GM12878 (cell line): ENCODE results near the gene TBC1D24. TPM values are rescaled to one million over a fixed set of nuclear protein-coding genes. Genes with fewer than 3 reads are reported as not detected.
A peak's percentile ranks its signal among the peaks of the same experiment; 100 is the strongest.

Source experiments
- ATAC-seq: fragments of 200-7000 bp; cut with Tn5 transposase; 3 replicates; pipeline ENCODE4 v1.9.1; 2020; ENCODE audit warnings: mild to moderate bottlenecking, moderate library complexity
- BruUV-seq: library from RNA; stranded (reverse); fragments of 400-500 nt; replicated peaks from 2 replicates; lab custom pipeline; 2021; lab: Mats Ljungman, UMichigan
- CTCF ChIA-PET: fragments of 300-600 bp; sonication (Branson Sonifier 250); formaldehyde crosslinking; extraction: SDS; loops from one replicate; lab custom pipeline; 2021; ENCODE audit warnings: inconsistent platforms; lab: Yijun Ruan, JAX
- POLR2A ChIA-PET: fragments of 350-600 bp; formaldehyde crosslinking; extraction: SDS; loops from one replicate; lab custom pipeline; 2021; ENCODE audit warnings: inconsistent platforms; lab: Charles Lee
- RAD21 ChIA-PET: fragments of 300-600 bp; sonication (Branson Sonifier 250); formaldehyde crosslinking; loops from one replicate; lab custom pipeline; 2023; ENCODE audit warnings: antibody characterized with exemption; ENCODE audit not compliant: unreplicated experiment; lab: Charles Lee
- SMC1A ChIA-PET: fragments of 300-600 bp; sonication (Branson Sonifier 250); formaldehyde crosslinking; loops from one replicate; lab custom pipeline; 2023; ENCODE audit not compliant: unreplicated experiment, uncharacterized antibody; lab: Charles Lee
- DNase-seq: peaks from one replicate; pipeline ENCODE4 v3.0.0-alpha.2; 2011; ENCODE audit warnings: low read depth, low spot score
- FAIRE-seq: peaks from 3 replicates; lab custom pipeline; 2011; peaks lifted over from hg19 to GRCh38; lab: Jason Lieb, UNC
- H2AFZ ChIP-seq: 2 replicates; pipeline ENCODE4 v1.6.0; 2011; ENCODE audit warnings: low read depth, low read length, control low read depth; ENCODE audit not compliant: control insufficient read depth
- H3K27ac ChIP-seq: 2 replicates; pipeline ENCODE4 v1.5.1; 2011; ENCODE audit warnings: control low read depth; ENCODE audit not compliant: control insufficient read depth, insufficient read depth
- H3K27me3 ChIP-seq, 2 experiments: replicated peaks in 1 of 2; 2 replicates each; pipeline versions ENCODE4 v1.6.0 to v1.6.1; 2011; ENCODE audit warnings: low read length in 1 of 2; ENCODE audit not compliant: control insufficient read depth in 2 of 2, insufficient read depth in 2 of 2
- H3K36me3 ChIP-seq, 2 experiments: 2 replicates each; pipeline ENCODE4 v1.5.1; 2011; ENCODE audit warnings: low read length in 1 of 2; ENCODE audit not compliant: control insufficient read depth in 2 of 2, insufficient read depth in 2 of 2
- H3K4me1 ChIP-seq: 2 replicates; pipeline ENCODE4 v1.6.1; 2011; ENCODE audit warnings: mild to moderate bottlenecking, low read length, moderate library complexity, mixed read lengths; ENCODE audit not compliant: control insufficient read depth, insufficient read depth
- H3K4me2 ChIP-seq: 2 replicates; pipeline ENCODE4 v1.6.0; 2011; ENCODE audit warnings: control low read depth; ENCODE audit not compliant: control insufficient read depth, insufficient read depth
- H3K4me3 ChIP-seq: fragments of 200-600 bp; sonication (generic); 2 replicates; pipeline ENCODE4 v1.5.1; 2016
- H3K79me2 ChIP-seq: 2 replicates; pipeline ENCODE4 v1.6.0; 2011; ENCODE audit warnings: low read length; ENCODE audit not compliant: control insufficient read depth, insufficient read depth
- H3K9ac ChIP-seq: 2 replicates; pipeline ENCODE4 v1.8.0; 2011; ENCODE audit warnings: low read length, control low read depth, mixed read lengths; ENCODE audit not compliant: control insufficient read depth, insufficient read depth
- H3K9me3 ChIP-seq: replicated peaks from 3 replicates; pipeline ENCODE4 v1.5.1; 2011; ENCODE audit warnings: mild to moderate bottlenecking, low read length; ENCODE audit not compliant: control insufficient read depth, insufficient read depth
- H4K20me1 ChIP-seq: 2 replicates; pipeline ENCODE4 v1.6.0; 2011; ENCODE audit not compliant: control insufficient read depth, insufficient read depth
- ATF7 ChIP-seq: fragments of 450-650 bp; IDR thresholded peaks from 2 replicates; pipeline ENCODE4 v1.6.1; 2016; ENCODE audit warnings: low read depth, mild to moderate bottlenecking
- EP300 ChIP-seq, 2 experiments: fragments of 150-350 bp in 1 of 2; IDR thresholded peaks; 2 replicates each; pipeline ENCODE4 v1.6.1; 2011 to 2012; ENCODE audit warnings: low read depth in 2 of 2, low read length in 2 of 2, borderline replicate concordance in 1 of 2, improper control_type of control experiment in 1 of 2, inconsistent platforms in 1 of 2; ENCODE audit not compliant: control insufficient read depth in 1 of 2
- ETV6 ChIP-seq, 2 experiments: fragments of 450-650 bp in 1 of 2; IDR thresholded peaks in 1 of 2; conservative IDR thresholded peaks in 1 of 2; 2 replicates each; pipeline ENCODE4 v1.6.1; 2014; ENCODE audit warnings: antibody characterized with exemption in 1 of 2, borderline replicate concordance in 1 of 2, low read depth in 1 of 2, mild to moderate bottlenecking in 1 of 2, moderate library complexity in 1 of 2
- FOS ChIP-seq: IDR thresholded peaks from 3 replicates; pipeline ENCODE4 v1.6.1; 2011; ENCODE audit warnings: borderline replicate concordance; ENCODE audit not compliant: insufficient read length; ENCODE audit errors: extremely low read depth
- HDAC6 ChIP-seq: fragments of 200-600 bp; sonication (generic); IDR thresholded peaks from one replicate; pipeline ENCODE4 v1.8.0; 2017; ENCODE audit warnings: antibody characterized with exemption; ENCODE audit not compliant: unreplicated experiment
- IKZF2 ChIP-seq, 2 experiments: fragments of 450-650 bp; IDR thresholded peaks; 2 replicates each; pipeline ENCODE4 v1.6.1; 2017; ENCODE audit warnings: mild to moderate bottlenecking in 2 of 2, moderate library complexity in 2 of 2
- IRF5 ChIP-seq: fragments of 450-650 bp; IDR thresholded peaks from 2 replicates; pipeline ENCODE4 v1.6.1; 2017; ENCODE audit warnings: borderline replicate concordance
- JUND ChIP-seq: IDR thresholded peaks from 2 replicates; pipeline ENCODE4 v1.6.1; 2012; ENCODE audit warnings: low read depth, mild to moderate bottlenecking, low read length, improper control_type of control experiment, moderate library complexity
- LARP7 ChIP-seq: fragments of 450-650 bp; IDR thresholded peaks from 2 replicates; pipeline ENCODE4 v1.6.1; 2017; ENCODE audit warnings: mild to moderate bottlenecking
- NR2C2 ChIP-seq: IDR thresholded peaks from 2 replicates; pipeline ENCODE4 v1.6.1; 2011; ENCODE audit warnings: borderline replicate concordance, low read depth; ENCODE audit not compliant: control insufficient read depth, insufficient read length
- POLR2A ChIP-seq: IDR thresholded peaks from 2 replicates; pipeline ENCODE4 v1.6.1; 2011; ENCODE audit warnings: low read depth, mild to moderate bottlenecking, low read length
- POU2F2 ChIP-seq: IDR thresholded peaks from 3 replicates; pipeline ENCODE4 v1.6.1; 2011; ENCODE audit warnings: low read depth, mild to moderate bottlenecking, low read length, borderline replicate concordance
- RELA ChIP-seq: fragments of 450-650 bp; IDR thresholded peaks from 2 replicates; pipeline ENCODE4 v1.8.0; 2014; ENCODE audit warnings: borderline replicate concordance; ENCODE audit not compliant: partially characterized antibody
- SIX5 ChIP-seq: IDR thresholded peaks from 2 replicates; pipeline ENCODE4 v1.6.1; 2011; ENCODE audit warnings: mild to moderate bottlenecking, low read depth, low read length, moderate library complexity; ENCODE audit not compliant: severe bottlenecking
- YBX1 ChIP-seq: fragments of 450-650 bp; IDR thresholded peaks from 2 replicates; pipeline ENCODE4 v1.6.1; 2016; ENCODE audit warnings: antibody characterized with exemption
- ZNF217 ChIP-seq: fragments of 450-650 bp; IDR thresholded peaks from 2 replicates; pipeline ENCODE4 v1.6.1; 2017; ENCODE audit warnings: antibody characterized with exemption, mild to moderate bottlenecking
- ZZZ3 ChIP-seq: IDR thresholded peaks from 2 replicates; pipeline ENCODE4 v1.6.1; 2011; ENCODE audit warnings: low read depth; ENCODE audit not compliant: control insufficient read depth, insufficient read length
- WGBS: methylation state at CpG from one replicate; pipeline ENCODE4 v1.1.6; 2016; ENCODE audit warnings: low lambda C conversion rate; ENCODE audit not compliant: insufficient replicate concordance, insufficient coverage; ENCODE audit errors: missing lambda C conversion rate; 5-methylcytosine and 5-hydroxymethylcytosine counted together
- in situ Hi-C: fragments of 300-500 bp; cut with MboI; formaldehyde crosslinking; loops from 9 replicates; pipeline ENCODE4 v1.14.3; 2018; ENCODE audit warnings: mixed read lengths
- intact Hi-C: fragments of 100-400 bp; cut with micrococcal nuclease; formaldehyde crosslinking; loops from one replicate; pipeline ENCODE4 v1.14.2; 2022; ENCODE audit not compliant: unreplicated experiment
- polyA plus RNA-seq, 11 experiments: library from polyadenylated mRNA; depleted of rRNA in 4 of 11; unstranded in 6 of 11; stranded (reverse) in 5 of 11; fragments of >200 nt; fragmentation: Nextera tagmentation in 4 of 11; fragmentation: Illumina TruSeq in 1 of 11; extraction: Ambion mirVana in 4 of 11; extraction: Trizol in 1 of 11; gene quantifications; 1 replicate in 1 of 11; 2 replicates in 10 of 11; pipeline versions ENCODE4 v1.2.1 to v1.2.3, GENCODE V29; 2011 to 2016; ENCODE audit warnings: inconsistent platforms in 2 of 11, missing spikeins in 2 of 11, low read depth in 1 of 11
- total RNA-seq, 4 experiments: library from RNA; depleted of rRNA in 3 of 4; stranded (reverse); fragments of >200 nt in 3 of 4; fragmentation: Illumina TruSeq in 1 of 4; extraction: Trizol in 1 of 4; gene quantifications; 2 replicates each; pipeline versions ENCODE4 v1.2.1 to v1.2.3, GENCODE V29; 2013 to 2021

The TBC1D24 gene
- total and polyA plus RNA-seq, 10 of the 15 experiments (the other 5 are each of a cell fraction or from before 2014, with no cell fraction given): 1.1 to 9.6 (median 4.5) TPM

- Histone ChIP-seq H2AFZ (no peak overlapping the region), H3K4me3 (no peak overlapping the region), H3K27me3 (no peaks in the 10 kb centered on the region), H3K9me3 (no peaks in the 10 kb centered on the region), H3K36me3 (peaks cover 37 to 42% of the 10 kb centered on the region in 2 experiments), H3K27ac (no peak overlapping the region), H3K4me1 (peaks cover 12% of the 10 kb centered on the region), H3K9ac (no peak overlapping the region), H3K4me2 (no peak overlapping the region), H3K79me2 (peaks cover 6% of the 10 kb centered on the region), H4K20me1 (no peaks in the 10 kb centered on the region)
- ChIA-PET CTCF (no interaction called here), SMC1A (no interaction called here), POLR2A (no interaction called here), RAD21 (no interaction called here)
- FAIRE-seq (no peak), ATAC-seq (no peak), DNase-seq (no peak)
- intact Hi-C loops: no loop called here
- no TSS peak for BruUV-seq
- TF ChIP-seq POLR2A (0 out of 2 replicates have a peak, but pooled peaks have one; percentile 1), ZZZ3 (no peak)
- 97% methylated on average over 24 of the region's 24 CpGs for WGBS
- in situ Hi-C loops: no loop called here
These were observed 37.7 kb upstream of the TBC1D24 start for GRCh38 chr16:2437032-2437790.

GRCh38 chr16:2438121-2438520, 36.8 kb upstream of the TBC1D24 start:
- no peak for FAIRE-seq
- H3K9me3 ChIP-seq: no peaks in the 10 kb centered on the region
- ChIA-PET SMC1A (no interaction called here), POLR2A (interaction anchor here (0.7 kb wide), 1 partner anchor 32 kb away, joined by 4 read pairs; no protein-coding TSS in a partner anchor), RAD21 (no interaction called here), CTCF (no interaction called here)
- intact Hi-C loops (no loop called here), in situ Hi-C loops (no loop called here)
- WGBS: 93% methylated on average over 14 of the region's 14 CpGs
- H3K27ac ChIP-seq: no peak overlapping the region
- no peaks in the 10 kb centered on the region for H3K27me3 ChIP-seq
- no peak for DNase-seq
- no peak overlapping the region for H2AFZ ChIP-seq
- ATAC-seq: no peak
- H3K4me1 ChIP-seq: peaks cover 12% of the 10 kb centered on the region
- H4K20me1 ChIP-seq: no peaks in the 10 kb centered on the region
- TF ChIP-seq ETV6 (conservative IDR thresholded peaks at IDR 0.05 in 1 of 2, IDR thresholded peaks at IDR 0.05 in 1 of 2; ENCODE audit: borderline replicate concordance in 1 of 2, low read depth in 1 of 2) (no peak), ZNF217 (no peak), ATF7 (no peak), LARP7 (no peak), EP300 (IDR thresholded peaks at IDR 0.05; ENCODE audit: borderline replicate concordance in 1 of 2, control insufficient read depth in 1 of 2, low read depth in 2 of 2, low read length in 2 of 2) (no peak), IKZF2 (IDR thresholded peaks at IDR 0.05) (no peak), JUND (no peak), SIX5 (no peak), NR2C2 (no peak), IRF5 (no peak), RELA (no peak), FOS (no peak), HDAC6 (no peak), POU2F2 (no peak), YBX1 (no peak)
- H3K4me2 ChIP-seq: no peak overlapping the region
- no TSS peak for BruUV-seq
- no peak overlapping the region for H3K9ac ChIP-seq
- H3K4me3 ChIP-seq: no peak overlapping the region
- H3K36me3 ChIP-seq: peaks cover 30 to 33% of the 10 kb centered on the region in 2 experiments
- no peaks in the 10 kb centered on the region for H3K79me2 ChIP-seq
